Stimulated activated CD8-positive, alpha-beta memory T cell treated with anti-CD3 and anti-CD28 coated beads, Interleukin-4, amount 100 ng/mL, for 1 hour (primary cell): ENCODE results near the gene TBXAS1.

ENCODE experiments used
- DNase-seq, 2 donors: peaks; one replicate each; pipeline ENCODE4 v3.0.0-alpha.2; 2020; ENCODE audit warnings: low read depth in 2 of 2, low spot score in 1 of 2

TBXAS1 gene

DNA sequence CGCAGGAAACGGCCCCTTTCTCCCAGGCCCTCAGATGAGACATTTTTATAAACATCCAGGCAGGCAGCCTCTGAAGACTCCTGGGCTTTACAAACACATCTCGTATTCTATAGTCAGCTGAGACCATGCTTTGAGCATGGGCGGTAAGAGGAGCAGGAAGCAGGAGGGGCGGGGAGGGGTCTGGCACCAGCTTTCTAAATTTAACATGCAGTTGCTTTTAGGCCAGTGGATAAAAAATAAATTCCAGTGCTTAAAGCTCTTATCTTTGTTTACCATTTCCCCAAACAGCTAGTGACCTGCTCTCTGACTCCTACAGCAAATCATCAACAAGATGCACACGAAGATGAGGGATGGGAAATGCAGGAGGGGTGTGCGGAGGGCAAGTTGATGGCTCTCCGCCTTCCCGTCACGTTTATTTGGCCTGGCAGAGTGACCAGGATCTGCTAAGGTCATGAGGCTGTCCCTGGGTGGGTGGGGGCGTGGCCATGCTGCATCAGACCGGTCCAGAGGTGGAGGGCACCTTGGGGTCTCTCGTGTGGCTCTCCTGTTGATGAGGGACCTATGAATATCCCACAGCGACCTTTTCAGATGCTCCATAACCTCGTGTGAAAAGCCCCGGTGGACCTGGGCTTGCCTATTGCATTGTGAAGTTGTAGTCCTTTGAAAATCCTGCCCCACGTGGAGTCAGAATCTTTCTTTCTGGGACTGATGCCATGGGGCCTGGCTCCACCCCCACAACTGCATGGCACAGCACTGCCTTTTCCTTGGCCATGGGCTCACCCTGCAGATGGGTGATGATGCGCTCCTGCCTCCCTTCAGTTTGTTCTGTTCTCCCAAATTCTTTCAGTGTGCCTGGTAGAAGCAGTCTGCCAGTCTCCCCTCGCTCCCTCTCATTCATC, 166.2 kb downstream of the TBXAS1 start:
- no peak for DNase-seq

DNA sequence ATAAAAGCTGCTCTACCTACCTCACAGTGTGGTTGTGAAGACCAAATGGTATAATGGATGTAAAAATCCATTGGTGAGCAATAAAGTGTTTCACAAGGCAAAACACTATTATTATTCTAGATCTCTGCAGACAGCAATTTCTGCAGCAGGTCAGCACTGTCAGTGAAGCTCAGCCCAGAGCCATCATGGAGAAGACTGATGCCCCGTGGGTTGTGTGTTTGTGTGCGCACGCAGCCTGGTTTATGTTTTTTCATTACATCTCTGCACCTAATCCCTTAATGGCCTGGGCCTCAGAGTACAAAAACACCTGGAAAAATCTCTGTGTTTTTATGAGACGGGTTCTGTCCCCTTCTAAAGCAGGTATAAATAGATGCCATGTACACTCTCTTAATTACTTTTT, 169.5 kb downstream of the TBXAS1 start:
- no peak for DNase-seq

DNA sequence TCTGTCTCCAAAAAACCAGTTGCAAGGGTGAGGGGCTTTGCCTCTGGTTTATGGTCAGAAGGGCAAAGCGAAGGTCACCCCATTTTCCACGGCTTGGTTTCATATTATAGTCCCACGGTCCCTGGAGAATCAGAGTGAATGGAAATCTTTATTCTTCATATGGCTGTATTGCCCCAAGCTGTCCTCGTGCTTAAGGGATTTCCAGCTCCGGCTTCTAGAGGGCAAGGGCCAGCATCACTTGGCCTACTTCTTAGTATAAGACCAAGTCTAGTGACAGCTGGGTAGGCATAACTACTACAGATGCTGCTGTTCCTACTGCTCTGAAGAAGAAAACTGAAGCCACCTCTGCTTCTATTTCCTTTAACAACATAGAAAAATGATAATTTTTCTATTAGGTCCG, 170.5 kb downstream of the TBXAS1 start:
- no peak for DNase-seq

DNA sequence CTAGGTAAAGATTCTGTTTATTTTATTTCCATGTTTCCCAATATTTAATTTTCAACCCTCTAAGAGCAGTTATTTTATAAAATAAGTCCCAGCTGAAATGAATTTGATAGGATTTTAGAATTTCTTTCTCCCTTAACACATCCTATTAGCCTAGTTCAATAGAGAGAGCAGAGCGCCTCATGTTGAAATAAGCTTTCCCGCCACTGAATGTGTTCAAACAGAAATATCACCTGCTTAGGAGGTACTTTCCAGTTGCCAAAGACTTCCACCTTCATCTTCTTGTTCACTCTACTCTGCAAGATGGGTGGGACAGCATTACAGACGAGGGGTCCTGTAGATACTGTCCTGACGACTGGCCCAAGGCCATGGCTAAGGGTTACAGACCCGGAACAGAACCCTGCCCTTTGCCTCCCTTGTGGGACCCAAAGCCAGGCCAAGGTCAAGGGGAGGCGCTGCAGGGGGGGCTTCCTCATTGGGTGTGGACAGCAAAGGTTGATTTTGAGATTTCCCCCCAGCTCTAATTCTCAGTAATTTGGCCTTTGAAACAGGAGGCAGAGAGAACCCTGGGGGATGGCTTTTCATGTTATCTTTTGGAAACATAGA, 171.7 kb downstream of the TBXAS1 start:
- no peak for DNase-seq

DNA sequence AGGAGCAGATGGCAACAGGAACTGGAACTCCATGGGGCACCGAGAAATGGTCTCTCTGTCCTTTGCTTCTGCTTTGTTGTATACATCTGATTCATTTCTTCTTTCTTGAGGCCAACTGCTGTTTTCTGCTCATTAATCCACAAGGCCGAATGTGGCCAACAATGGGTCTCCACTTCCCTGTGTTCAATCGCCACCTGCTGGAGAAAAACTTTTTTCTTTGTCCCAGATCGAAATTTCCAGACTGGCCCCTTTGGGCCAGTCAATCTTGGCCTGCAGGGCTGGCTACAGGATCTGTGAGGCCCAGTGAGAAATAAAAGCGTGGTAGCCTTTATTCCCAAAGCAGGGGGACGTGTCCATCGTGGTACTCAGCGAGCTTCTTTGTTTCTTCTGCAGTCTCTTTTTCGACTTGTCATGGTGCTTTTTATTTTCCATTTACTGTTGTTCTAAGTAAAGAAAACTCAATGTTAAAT, 174.9 kb downstream of the TBXAS1 start:
- DNase-seq: peak in 1 of 2 donors; percentile 2

DNA sequence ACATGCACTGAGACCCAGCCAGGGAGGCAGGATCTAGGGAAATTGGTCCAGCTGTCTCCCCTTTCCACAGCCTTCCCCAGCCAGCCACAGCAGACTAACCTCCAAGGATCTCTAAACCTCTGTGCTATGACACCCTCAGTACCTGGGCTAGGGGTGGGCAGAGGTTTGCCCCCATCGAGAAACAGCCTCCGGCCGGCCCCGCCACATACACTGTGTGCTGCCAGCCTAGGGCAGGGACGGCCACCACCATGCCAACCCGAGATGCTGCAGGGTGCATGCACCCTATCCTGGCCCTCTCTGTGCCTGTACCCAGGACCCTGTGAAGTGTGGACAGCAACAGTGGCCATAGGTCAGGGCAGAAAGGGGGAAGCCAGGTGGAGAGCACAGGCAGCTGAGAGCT, 175.6 kb downstream of the TBXAS1 start:
- no peak for DNase-seq

DNA sequence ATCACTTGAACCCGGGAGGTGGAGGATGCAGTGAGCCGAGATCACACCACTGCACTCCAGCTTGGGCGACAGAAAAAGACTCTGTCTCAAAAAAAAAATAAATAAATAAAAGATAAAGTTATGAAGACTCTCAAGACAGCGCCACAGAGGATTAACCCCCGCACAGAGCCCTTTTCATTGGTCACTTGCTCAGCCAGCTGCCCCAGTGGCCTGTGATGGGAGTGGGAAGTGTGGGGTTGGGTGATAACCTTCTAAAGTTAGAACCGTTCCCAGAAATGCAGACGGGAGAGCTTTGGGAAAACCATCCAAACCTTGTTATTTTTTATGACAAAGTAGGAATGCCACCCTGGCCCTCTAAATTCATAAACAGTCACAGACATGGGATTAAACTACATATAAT, 176.3 kb downstream of the TBXAS1 start:
- DNase-seq: no peak

DNA sequence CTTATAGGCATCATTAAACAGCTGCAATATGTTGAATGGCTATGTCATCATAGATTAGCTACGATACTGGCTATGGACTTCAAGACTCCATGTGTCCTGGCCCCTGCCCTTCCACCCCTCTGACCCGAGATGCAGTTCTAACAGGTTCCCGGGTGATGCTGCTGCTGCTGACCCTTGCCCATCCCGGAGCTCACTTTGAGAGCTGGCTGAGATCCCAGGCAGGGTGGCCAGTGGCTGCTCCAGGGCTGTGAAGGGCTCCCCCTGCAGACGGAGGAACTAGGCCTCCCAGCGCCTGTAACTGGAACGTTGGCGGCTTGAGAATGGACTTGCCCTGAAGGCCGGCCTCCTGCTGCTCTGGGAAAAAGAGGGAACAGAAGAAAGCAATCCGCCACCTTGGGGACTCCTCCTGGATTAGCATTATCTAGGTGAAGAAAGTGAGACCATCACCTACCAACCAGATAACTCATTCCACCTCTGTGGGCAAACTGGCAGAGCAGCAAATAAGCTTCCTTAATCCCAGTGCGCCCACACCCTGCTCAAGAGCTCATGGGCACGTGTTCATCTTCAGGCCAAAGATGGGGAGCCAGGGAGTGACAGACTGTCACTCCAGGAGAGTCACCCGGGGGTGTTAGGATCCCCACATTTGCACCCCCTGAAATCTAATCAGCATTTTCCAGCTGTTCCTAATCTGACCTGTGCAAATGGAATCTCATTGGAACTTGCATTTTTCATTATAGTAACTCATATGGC, 176.9 kb downstream of the TBXAS1 start:
- no peak for DNase-seq

DNA sequence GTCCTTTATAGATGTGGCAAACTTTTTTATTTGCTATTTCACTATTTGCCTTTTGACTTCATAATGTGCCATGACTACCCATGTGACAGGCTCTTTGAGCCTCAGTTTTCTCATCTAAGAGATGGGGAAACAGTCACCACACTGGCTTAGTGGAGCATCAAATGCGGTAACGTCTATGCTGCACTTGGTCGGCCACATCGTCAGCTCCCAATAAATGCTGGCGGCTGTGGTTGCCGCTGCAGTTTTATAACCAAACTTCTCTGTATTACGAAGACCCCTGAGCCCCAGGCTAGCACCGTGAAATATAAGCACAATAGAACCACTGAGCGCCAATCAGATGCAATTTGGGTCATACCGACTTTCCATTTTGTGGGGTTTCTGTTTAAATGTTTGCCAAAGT, 177.5 kb downstream of the TBXAS1 start:
- DNase-seq: no peak

DNA sequence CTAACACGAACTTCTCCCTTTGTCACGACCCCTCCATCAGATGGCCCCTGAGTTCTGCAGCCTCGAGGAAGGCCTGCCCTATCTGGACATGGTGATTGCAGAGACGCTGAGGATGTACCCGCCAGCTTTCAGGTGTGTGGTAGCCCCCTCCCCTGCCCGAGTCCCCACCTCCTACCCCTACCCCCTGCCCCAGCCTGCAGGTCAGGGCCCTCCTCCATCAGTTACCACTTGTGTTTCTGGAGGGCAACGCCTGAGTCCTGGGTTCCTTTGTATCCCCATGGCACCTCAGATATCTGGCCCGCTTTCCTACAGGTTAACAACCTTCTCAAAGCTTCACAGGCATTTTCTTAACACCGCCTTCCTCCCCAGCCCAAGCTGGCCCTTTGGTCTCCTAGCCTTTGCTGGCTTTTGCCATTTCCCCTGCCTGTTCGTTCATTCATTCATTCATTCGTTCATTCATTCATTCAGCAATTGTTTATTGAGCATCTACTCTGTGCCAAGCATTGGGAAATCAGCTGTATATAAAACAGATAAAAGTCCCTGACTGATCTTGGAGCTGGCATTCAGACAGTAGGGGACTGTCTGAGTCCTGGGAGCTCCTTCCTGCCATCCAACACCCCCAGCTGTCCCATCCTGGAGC, 178.1 kb downstream of the TBXAS1 start:
- no peak for DNase-seq

DNA sequence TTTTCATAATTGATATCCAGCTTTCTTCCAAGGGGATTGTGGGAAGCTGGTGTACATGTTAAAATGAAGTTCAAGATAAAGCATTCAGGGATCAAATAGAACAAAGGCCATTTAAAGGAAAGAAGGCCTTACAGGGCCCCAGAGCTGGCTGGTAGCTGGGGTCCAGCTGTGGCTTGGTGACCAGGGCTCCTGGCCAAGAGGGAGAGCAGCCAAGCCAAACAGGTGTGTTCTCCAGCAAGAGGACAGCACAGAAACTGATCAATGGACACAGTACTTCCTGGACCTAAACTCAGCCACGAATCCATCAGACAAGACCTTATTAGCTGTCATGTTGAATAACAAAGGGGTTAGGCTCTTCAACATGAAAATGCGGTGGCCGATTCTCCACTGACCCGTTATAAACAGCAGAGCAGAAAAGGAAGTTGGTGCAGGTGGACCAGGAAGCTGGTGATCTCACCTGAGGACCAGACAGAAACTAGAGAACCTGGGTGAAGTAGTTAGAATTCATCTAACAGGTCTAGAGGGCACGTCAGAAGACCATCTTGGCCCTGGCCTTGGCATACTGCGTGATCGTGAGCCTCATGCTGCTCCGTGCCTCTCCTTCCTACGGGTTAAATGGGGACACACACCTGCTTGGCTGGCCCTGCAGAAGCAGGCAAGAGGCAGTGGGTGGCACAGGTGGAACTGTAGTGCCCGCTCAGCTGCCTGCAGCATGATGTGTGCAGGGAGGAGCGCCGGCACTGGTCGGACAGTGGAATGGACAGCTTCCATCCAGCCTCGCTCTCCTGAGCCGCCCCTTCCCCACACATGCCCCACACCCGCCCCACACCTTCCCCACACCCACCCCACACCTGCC, 179.9 kb downstream of the TBXAS1 start:
- DNase-seq: no peak

DNA sequence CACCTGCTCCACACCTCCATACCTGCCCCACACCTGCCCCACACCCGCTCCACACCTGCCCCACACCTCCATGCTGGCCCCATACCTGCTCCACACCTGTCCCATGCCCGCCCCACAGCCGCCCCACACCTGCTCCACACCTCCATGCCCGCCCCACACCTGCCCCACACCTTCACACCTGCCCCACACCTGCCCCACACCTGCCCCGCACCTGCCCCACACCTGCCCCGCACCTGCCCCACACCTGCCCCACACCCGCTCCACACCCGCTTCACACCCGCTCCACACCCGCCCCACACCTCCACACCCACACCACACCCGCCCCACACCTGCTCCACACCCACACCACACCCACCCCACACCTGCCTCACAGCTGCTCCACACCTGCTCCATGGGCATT, 180.7 kb downstream of the TBXAS1 start:
- DNase-seq: no peak

DNA sequence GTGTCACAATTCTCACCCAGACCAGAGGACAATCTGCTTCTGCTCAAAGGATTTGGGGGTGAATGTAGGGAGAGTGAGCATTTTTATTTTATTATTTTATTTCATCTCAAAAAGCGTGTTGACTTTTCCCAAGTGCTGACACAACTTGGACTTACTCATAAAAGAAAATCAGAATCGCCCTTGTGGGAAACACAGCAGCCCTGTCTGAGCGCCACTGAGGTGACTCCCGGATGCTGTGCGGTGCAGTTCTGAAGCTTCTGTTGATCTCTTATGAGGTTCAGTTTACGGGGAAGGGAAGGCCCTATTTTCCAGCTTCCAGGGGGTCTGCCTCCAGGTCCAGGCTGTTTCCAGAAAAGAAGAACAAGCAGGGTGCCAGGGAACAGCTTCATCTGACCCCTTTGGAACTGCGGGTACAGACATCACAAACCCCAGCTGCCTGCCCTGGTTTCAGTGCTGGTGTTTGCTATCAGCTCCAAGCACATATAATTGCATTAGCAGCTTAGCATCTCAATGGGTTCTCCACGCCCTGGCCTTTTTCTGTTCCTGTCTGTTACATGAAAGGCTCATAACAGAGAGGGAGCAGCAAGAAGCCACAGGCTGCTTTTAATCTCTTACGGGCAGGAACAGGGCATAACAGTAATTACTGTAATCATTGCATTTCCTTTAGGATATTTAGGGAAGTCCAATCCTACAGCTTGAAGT, 181.3 kb downstream of the TBXAS1 start:
- no peak for DNase-seq

DNA sequence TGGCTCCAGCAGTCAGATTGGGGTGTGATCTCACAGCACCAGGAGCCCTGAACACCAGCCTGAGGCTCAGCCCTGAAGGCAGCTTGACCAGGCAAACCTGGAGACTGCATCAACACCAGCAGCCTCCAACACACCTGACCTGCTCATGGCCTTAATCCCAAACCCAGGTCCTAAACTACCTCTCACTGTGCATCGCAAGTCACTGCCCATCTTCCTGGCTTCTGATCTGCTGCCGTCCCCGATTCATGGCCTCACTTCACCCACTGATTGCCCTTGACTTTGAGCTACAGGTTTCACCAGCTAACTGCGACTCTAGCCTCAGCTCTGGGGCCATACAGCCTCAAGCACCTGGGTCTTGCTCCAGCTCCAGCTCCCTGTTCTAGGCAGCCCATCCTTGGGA, 184.6 kb downstream of the TBXAS1 start:
- no peak for DNase-seq

DNA sequence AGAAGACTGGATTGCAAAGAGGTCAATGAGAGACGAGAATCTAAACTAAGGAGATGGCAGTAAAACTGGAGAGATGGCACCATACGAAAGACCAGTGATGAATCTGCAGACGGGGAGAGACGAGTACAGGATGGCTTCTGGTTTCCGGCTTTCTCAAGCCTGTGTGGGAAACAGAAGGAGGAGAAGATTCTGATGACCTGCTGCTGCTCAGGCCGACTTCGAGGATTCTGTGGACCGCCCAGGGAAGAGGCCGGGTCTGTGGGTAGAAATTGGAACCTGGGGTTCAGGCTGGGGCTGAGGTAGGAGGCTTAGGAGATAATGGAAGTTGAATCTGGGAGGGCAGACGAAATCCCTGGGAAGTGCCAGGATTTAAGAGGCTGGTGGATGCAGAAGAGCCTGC, 185.1 kb downstream of the TBXAS1 start:
- no peak for DNase-seq

DNA sequence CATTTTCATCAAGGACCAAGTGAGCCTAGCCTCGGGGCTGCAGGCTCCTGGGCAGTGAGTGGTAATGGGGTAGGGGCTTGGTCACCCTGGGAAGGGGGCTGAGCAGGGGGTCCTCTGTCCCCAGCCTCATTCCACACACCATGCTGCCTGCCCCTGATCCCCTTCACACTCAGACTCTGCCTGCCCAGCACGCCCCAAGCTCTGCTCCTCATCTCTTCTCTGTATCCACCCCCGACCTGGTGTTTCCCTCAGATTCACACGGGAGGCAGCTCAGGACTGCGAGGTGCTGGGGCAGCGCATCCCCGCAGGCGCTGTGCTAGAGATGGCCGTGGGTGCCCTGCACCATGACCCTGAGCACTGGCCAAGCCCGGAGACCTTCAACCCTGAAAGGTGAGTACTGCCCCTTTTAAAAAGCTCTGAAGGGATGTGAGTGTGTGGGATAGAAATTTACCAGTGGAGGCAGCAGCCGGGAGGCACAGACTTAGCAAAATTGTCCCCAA, 186.5 kb downstream of the TBXAS1 start:
- no peak for DNase-seq

DNA sequence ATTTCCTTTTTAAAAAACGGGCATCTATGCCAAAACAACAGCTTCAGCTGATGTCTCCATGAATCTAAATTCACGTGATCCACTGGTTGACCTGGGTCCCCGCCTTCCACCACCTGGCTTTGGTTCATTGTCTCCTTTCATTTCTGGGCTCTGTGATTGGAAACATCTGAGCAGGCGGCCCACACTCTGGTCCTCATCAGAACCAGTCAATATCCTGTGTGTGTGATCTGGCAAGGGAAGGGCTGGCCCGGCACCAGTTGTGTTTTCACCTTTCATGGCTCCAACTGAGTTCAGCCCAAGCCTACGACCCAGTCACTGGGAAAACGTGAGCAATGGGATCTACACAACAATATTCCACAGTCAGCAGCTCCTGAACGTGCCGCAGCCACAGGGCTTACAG, 187.5 kb downstream of the TBXAS1 start:
- DNase-seq: no peak

DNA sequence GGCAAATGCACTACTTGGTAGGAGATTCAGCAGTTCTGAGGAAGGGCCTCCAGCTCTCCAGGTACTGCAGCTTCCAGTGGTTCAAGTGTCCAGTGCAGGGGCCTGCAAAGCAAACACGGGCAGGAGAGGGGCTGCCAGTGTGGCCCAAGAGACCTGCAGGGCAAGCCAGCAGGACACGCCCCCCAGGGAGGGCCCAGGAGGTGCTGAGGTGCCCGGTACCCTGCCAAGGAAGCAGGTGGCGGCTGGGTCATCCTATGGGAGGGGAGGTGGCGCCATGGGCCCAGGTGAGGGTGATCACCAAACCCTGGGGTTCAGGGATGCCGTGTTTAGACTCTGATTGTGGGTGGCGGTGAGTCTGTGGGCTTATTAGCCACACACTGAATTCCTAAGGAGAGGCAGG, 188.0 kb downstream of the TBXAS1 start:
- DNase-seq: no peak

DNA sequence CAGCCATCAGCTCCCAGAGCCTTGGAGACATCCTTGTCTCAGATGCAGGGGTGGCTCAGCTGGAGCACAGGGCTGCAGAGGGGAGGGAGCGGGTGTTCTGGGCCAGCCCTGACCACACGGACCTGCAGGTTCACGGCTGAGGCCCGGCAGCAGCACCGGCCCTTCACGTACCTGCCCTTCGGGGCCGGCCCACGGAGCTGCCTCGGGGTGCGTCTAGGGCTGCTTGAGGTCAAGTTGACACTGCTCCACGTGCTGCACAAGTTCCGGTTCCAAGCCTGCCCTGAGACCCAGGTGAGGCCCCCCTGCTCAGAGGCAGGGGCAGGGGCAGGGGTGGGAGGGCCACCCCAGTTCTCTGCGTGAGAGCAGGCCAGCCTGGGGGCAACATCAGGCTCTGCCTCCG, 188.5 kb downstream of the TBXAS1 start:
- no peak for DNase-seq
